Measurements from ENCODE around the gene TYRO3.

Gene TYRO3

DNA sequence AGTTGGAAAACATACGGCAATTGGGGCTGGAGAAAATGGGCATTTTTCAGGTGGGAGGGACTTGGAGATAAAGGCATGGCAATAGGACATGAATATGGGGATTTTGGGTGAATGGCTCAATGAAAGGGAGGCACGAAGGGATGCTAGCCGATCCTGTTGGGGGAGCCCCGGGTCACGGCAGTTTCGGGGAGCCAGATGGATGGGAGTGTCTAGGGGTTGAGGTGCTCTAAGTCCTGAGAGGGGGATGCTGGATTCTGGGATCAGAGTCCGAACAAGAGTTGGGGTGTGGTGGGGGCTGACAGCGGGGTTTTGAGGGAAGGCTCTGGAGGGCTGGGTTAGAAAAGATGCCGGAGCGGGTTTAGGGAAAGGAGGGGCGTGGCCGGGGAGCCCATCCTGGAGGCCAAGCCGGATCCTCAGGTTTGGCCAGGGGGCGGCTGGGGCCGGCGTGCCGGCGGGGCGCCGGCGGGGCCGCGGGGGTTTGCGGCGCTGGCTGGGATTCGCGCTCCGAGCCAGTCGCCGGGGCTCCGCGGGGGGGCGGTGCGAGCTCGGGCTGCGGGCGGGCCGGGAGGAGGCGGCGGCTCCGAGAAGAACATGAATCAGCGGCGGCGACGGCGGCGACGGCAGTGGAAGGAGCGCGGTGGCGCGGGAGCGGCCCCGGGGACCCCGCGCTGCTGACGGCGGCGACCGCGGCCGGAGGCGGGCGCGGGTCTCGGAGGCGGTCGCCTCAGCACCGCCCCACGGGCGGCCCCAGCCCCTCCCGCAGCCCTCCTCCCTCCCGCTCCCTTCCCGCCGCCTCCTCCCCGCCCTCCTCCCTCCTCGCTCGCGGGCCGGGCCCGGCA, at the start of gene TYRO3:
TYRO3 (plus strand) TSS at position 813 of the 839 bp plus-strand sequence. CDS start 46 bp downstream, outside the sequence.
- Mint-ChIP-seq H3K27me3 (peaks cover 3% of the 10 kb centered on the region), H3K27ac (peak within 1 kb of the TSS; percentile 75), H3K36me3 (no peaks in the 10 kb centered on the region), H3K9me3 (ENCODE audit: low read depth) (no peaks in the 10 kb centered on the region), H3K4me3 (peak within 1 kb of the TSS; percentile 88), H3K4me1 (ENCODE audit: low read depth) (peaks cover 15% of the 10 kb centered on the region)

DNA sequence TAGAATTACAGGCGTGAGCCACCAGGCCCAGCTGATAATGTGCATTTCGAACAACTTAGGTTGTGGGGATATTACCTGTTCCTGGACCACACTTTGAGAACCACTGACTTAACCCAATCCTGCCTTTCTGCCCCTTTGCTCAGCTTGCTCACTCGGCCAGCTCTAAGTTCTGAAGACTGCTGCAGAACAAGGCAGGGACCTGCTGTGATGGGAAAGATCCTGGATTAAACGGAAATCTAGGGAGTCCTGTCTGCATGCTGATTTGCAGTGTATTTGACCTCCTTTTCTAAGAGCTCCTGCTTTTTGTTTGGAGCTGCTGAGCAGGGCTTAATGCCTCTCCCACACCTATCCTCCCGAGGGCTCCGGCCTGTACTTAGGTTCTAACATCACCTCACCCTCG, 48.3 kb upstream of the TYRO3 start:
- H3K4me3 Mint-ChIP-seq: no peak overlapping the region

DNA sequence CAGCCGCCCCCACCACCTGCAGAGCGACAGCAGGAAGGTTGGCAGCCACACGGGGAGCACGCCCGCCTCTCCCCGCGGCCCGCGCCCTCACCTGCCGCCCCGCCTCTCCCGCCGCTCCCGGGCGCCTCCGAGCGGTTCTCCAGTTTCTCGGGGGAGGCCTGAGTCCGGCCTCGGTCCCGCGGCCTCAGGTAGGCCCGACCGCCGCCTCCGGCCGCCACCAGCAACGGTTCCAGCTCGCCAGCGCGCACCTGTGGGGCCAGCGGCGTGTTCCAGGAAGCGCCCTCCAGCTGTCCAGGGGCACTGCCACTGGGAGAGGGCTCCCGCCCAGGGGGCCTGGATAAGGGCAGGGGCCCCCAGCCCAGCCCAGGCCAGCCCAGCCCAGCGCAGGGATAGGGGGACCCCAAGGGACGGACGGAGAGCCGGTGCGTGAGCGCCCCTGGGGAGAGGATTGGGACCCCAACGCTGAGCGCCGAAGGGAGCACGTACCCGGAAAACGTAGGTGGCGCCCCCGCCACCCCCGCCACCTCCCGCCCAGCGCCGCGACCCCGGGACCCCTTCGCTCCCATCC, 47.6 kb upstream of the TYRO3 start:
- Mint-ChIP-seq H3K4me3 (no peak overlapping the region), H3K27ac (no peak overlapping the region), H3K4me1 (ENCODE audit: low read depth) (peaks cover 24% of the 10 kb centered on the region), H3K36me3 (no peaks in the 10 kb centered on the region), H3K27me3 (peaks cover 7% of the 10 kb centered on the region), H3K9me3 (ENCODE audit: low read depth) (no peaks in the 10 kb centered on the region)

More for the DNA sequence above, 48.3 kb upstream of the TYRO3 start:
- H3K4me1 Mint-ChIP-seq (ENCODE audit: low read depth): peaks cover 24% of the 10 kb centered on the region
- no peaks in the 10 kb centered on the region for H3K9me3 Mint-ChIP-seq (ENCODE audit: low read depth)
- no peaks in the 10 kb centered on the region for H3K36me3 Mint-ChIP-seq
- peaks cover 7% of the 10 kb centered on the region for H3K27me3 Mint-ChIP-seq
- no peak overlapping the region for H3K27ac Mint-ChIP-seq

DNA sequence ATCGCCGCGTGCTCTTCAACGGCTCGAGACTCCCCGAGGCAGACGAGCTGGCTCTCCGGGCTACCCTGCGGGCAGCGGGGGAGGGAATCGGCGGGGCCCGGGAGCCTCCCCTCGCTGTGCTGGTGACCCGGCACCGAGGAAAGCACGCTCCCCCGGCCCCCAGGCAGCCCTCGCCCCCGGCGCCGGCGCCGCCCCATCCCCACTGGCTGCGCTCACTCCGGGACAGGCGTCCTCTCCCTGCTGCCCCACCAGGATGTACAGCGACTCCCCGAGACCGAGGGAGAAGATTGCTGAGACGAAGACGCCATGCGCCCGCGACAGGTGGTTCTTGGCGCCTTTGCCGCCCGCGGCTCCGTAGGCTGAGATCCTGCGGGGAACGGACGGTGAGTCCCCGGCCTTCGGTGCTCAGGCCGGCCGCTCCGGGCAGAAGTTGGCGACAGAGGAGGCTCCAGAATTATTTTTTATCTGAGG, 47.1 kb upstream of the TYRO3 start:
- Mint-ChIP-seq H3K27ac (no peak overlapping the region), H3K4me3 (peak overlapping the region; percentile 77), H3K36me3 (no peaks in the 10 kb centered on the region), H3K4me1 (ENCODE audit: low read depth) (peaks cover 24% of the 10 kb centered on the region), H3K9me3 (ENCODE audit: low read depth) (no peaks in the 10 kb centered on the region), H3K27me3 (peaks cover 7% of the 10 kb centered on the region)

DNA sequence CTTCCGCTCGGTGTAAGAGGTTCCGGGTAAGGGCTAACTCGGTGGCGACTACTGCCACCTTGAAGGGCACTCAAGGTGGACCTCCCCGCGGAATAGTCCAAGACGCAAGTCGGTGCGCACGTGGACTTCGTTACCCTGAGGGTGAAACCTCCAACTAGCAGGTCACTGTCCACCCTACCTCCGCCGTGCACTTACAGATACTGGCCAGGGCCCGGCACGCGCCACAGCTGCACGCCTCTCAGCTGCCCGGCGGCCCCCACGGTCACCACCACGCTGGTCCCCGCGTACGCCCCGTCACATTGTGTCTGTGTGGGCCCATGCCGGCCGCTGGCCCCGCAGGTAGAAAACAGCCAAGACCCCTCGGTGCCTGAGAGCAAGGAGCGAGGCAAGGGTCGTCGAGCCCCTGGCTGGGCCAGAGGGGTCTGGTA, 46.5 kb upstream of the TYRO3 start:
- H3K27ac Mint-ChIP-seq: no peak overlapping the region
- no peaks in the 10 kb centered on the region for H3K36me3 Mint-ChIP-seq
- H3K4me3 Mint-ChIP-seq: peak overlapping the region; percentile 77
- peaks cover 24% of the 10 kb centered on the region for H3K4me1 Mint-ChIP-seq (ENCODE audit: low read depth)
- H3K27me3 Mint-ChIP-seq: peaks cover 7% of the 10 kb centered on the region
- no peaks in the 10 kb centered on the region for H3K9me3 Mint-ChIP-seq (ENCODE audit: low read depth)

DNA sequence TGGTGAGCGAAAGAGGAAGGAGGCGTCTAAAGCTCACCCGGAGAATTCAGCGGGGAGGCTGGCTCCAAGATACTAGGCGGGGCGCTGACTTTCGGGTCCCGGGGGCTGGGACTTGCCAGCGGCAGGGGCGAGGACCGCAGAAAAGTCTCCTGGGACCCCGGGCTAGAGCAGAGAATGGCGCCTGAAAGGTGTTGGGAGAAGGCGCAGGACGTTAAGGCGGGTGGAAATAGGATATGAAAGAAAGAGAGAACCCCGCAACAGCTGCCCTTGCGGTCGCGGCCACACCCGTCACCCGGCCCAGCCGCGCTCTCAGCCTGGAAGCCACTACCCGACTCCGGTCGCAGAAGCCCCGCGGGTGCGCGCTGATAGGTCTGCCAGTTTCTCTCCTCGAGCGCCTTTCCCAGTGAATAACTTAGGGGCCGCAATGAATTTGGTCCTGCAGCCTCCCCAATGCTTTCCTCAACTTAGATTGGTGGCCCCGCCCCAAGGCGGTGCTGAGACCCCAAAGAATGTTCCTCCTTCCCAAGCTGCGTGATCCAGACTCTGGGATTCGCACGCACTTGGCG, 46.0 kb upstream of the TYRO3 start:
- no peak overlapping the region for H3K27ac Mint-ChIP-seq
- no peaks in the 10 kb centered on the region for H3K9me3 Mint-ChIP-seq (ENCODE audit: low read depth)
- peaks cover 7% of the 10 kb centered on the region for H3K27me3 Mint-ChIP-seq
- peak overlapping the region; percentile 77 for H3K4me3 Mint-ChIP-seq
- peaks cover 24% of the 10 kb centered on the region for H3K4me1 Mint-ChIP-seq (ENCODE audit: low read depth)
- peaks cover 3% of the 10 kb centered on the region for H3K36me3 Mint-ChIP-seq

DNA sequence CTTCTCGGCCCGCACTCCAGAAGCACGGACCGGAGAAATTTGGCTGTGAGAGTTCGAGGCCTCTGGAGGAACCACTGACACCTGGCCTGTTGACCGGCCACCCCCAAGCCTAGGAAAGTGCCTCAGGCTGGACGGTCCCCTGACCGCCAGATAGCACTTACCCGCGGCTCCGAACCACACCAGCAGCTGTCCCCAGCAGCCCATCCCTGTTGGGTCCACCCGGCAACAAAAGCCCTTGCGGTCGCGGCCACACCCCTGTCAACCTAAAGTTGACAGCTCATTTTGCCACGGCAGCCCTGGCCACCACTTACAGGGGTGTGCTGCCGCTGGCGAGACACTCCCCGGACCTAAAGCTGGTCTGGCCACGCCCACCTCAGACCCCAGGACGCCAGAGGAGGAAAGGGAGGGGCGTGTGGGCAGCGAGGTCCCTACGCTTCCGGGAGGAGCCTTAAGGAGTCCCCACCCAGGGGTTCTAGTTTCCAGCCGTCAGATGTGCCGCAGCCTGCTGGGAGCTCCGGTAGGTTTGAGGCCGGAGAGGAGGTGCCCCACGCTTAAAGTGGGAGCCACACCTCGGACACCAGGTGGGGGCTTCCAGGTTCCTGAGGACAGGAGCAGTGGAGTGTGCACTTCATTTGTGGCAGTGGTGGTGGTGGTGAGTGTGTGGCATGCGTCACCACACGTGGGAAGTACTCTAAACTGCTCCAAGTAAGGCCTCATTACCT, 45.3 kb upstream of the TYRO3 start, which contains the start of gene LTK:
LTK (minus strand) TSS at position 322 of the 722 bp plus-strand sequence; CDS start at position 204, 118 bp downstream.
- Mint-ChIP-seq H3K4me1 (ENCODE audit: low read depth) (peaks cover 24% of the 10 kb centered on the region), H3K27ac (no peak within 1 kb of the TSS), H3K36me3 (peaks cover 3% of the 10 kb centered on the region), H3K4me3 (peak within 1 kb of the TSS; percentile 77), H3K27me3 (peaks cover 7% of the 10 kb centered on the region), H3K9me3 (ENCODE audit: low read depth) (no peaks in the 10 kb centered on the region)

DNA sequence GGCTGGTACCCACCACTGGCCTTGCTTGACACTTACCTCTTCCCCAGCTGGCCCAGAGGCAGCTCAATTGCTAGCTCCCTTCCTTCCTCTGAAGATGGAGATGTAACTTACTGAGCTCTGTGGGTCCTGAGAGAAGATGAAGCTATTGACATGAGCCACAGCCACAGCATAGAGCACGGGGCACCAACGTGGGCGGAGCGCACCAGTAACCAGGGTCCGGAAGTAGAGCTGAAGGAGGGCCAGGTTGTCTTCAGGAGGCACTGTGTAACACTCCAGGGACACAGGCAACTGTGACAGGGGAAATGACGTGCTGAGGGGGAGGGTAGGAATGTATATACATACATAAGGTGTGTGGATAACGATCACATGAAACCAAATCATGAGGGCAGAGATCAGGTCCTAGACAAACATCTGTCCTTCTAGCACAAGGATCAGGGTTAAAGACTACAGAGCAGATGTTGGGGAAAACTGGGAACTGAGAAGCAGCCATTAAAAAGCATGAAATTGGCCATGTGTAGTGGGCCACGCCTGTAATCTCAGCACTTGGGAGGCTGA, 41.0 kb upstream of the TYRO3 start:
- no peaks in the 10 kb centered on the region for H3K27me3 Mint-ChIP-seq
- H3K27ac Mint-ChIP-seq: no peak overlapping the region
- H3K4me1 Mint-ChIP-seq (ENCODE audit: low read depth): peaks cover 14% of the 10 kb centered on the region
- H3K36me3 Mint-ChIP-seq: peaks cover 3% of the 10 kb centered on the region
- H3K9me3 Mint-ChIP-seq (ENCODE audit: low read depth): no peaks in the 10 kb centered on the region
- H3K4me3 Mint-ChIP-seq: no peak overlapping the region

DNA sequence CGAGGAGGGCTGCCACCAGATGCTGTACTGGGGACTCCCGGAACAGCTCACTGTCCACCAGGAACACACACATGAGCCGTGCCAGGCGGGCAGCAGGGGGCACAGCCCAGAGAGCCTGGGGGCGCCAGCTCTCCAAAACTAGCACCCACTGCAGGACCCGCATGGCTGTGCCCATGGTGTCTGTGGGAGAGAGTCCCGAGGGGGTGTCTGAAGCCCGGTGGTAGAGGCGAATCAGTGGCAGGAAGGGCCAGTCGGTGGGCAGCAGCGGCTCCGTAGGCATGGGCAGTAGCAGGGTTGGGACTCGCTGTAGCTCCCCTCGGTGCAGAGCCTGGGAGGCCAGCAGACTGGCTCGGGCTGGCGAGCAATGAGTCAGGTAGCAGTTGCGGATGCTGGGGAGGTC, 38.4 kb upstream of the TYRO3 start:
- no peak overlapping the region for H3K27ac Mint-ChIP-seq
- no peaks in the 10 kb centered on the region for H3K9me3 Mint-ChIP-seq (ENCODE audit: low read depth)
- H3K4me1 Mint-ChIP-seq (ENCODE audit: low read depth): no peaks in the 10 kb centered on the region
- H3K27me3 Mint-ChIP-seq: no peaks in the 10 kb centered on the region
- H3K4me3 Mint-ChIP-seq: no peak overlapping the region
- peaks cover 3% of the 10 kb centered on the region for H3K36me3 Mint-ChIP-seq

DNA sequence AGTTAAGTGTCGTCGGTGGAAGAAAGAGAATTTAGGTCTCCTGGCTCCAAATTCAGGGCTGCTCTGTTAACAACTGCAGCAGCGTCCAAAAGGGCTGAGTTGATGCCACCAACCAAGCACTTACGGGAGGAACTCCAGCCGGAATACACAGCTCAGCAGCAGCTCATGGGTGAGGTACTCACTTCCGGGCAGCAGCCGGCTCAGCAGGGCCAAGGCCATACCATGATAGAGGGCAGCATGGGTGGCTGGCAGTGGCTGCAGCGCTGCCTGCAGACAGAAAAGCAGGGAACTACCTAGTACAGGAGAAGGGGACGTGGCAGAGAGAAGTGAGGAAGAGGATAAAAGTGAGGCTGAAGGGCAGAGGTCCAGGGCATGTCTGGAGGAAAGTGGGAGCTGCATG, 37.4 kb upstream of the TYRO3 start:
- no peaks in the 10 kb centered on the region for H3K27me3 Mint-ChIP-seq
- no peaks in the 10 kb centered on the region for H3K9me3 Mint-ChIP-seq (ENCODE audit: low read depth)
- no peak overlapping the region for H3K4me3 Mint-ChIP-seq
- peaks cover 3% of the 10 kb centered on the region for H3K36me3 Mint-ChIP-seq
- no peaks in the 10 kb centered on the region for H3K4me1 Mint-ChIP-seq (ENCODE audit: low read depth)
- H3K27ac Mint-ChIP-seq: no peak overlapping the region

DNA sequence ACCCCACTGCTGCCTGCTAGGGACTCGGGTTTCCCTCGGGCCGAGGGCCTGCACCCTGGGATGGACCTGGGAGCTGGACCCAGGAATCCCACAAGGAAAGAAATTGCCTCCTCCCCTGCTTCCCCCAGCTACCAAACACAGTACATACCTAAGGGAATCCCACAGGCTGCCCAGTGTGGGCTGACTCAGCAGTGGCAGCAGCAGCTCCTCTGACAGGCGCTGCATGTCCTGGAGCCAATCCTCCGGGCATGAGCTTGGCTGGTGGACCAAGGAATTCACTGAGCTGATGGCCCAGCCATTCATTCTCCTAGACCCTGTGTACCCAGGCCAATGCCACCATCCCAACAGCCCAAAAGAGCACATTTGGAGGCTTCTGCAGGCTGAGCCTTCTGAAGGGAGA, 35.9 kb upstream of the TYRO3 start:
- Mint-ChIP-seq H3K27me3 (no peaks in the 10 kb centered on the region), H3K4me3 (no peak overlapping the region), H3K27ac (no peak overlapping the region), H3K4me1 (ENCODE audit: low read depth) (no peaks in the 10 kb centered on the region), H3K9me3 (ENCODE audit: low read depth) (no peaks in the 10 kb centered on the region), H3K36me3 (peaks cover 2% of the 10 kb centered on the region)

DNA sequence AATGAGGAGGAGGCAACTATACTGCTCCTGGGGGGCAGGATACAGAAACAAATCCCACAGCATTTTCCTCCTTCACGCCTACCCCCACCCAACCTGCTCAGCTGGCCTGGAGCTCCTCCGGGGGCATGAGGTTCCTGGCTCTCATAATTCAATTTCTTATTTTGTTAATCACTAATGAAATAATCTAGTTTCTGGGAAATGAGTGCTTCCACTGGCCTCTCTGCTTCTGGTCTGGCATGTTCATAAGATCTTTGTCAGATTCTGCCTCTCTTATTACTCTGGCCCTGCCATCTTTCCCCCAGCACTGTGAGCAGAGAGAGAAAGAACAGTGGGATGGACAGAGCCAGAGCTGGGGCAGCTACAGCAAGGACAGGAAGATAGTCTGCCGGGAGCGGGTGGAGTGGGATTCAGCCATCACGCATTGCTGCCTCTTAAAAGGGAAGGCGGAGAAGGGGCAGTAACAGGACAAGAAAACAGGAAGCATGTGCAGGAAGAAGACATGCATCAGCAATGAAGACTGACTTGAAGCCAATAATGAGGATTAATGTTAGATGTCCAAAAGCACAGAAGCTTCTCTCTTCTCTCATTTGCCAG, 28.6 kb upstream of the TYRO3 start:
- Mint-ChIP-seq H3K4me3 (no peak overlapping the region), H3K27me3 (no peaks in the 10 kb centered on the region), H3K36me3 (peaks cover 15% of the 10 kb centered on the region), H3K4me1 (ENCODE audit: low read depth) (no peaks in the 10 kb centered on the region), H3K9me3 (ENCODE audit: low read depth) (no peaks in the 10 kb centered on the region), H3K27ac (no peak overlapping the region)

DNA sequence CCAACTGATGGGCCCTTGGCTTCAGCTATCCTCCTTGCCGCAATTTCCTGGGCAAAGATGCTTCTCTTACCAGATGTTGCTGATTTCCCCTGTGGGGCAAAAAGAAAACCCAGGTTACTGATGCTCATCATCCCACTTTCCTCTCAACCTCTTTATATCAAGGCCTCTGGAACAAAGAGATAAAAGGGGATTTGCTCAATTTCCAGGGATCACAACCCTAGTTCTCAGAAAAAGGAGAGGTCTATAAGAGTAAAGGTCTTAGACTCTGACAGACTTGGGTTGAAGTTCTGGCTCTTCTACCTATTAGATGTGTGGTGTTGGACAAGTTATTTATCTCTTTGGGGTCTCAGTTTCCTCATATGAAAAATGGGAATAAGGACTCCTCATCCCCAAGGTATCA, 23.5 kb upstream of the TYRO3 start:
- Mint-ChIP-seq H3K27me3 (no peaks in the 10 kb centered on the region), H3K9me3 (ENCODE audit: low read depth) (no peaks in the 10 kb centered on the region), H3K27ac (no peak overlapping the region), H3K4me3 (no peak overlapping the region), H3K36me3 (peaks cover 6% of the 10 kb centered on the region), H3K4me1 (ENCODE audit: low read depth) (peaks cover 4% of the 10 kb centered on the region)

DNA sequence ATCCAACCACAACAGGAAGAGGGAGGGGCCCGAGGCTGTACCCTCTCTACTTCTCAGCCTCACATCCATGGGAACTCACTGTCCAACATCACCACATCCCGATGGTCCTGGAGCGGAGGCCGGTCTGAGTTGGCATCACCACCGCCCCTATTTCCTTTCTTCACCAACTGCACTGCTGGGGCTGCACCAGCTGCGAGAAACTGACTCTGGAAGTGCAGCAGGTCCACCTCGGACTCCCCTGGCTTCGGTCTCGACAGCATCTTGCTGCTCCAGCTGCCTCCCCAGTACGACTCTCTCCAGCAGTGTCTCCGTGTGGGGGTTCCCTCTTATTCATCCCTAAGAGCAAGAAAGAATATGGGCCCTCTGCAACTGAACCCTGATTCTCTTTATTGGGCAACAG, 22.1 kb upstream of the TYRO3 start:
- H3K9me3 Mint-ChIP-seq (ENCODE audit: low read depth): no peaks in the 10 kb centered on the region
- H3K27me3 Mint-ChIP-seq: no peaks in the 10 kb centered on the region
- H3K27ac Mint-ChIP-seq: no peak overlapping the region

More for the DNA sequence above, 22.1 kb upstream of the TYRO3 start:
- H3K4me3 Mint-ChIP-seq: no peak overlapping the region
- H3K36me3 Mint-ChIP-seq: peaks cover 6% of the 10 kb centered on the region
- peaks cover 4% of the 10 kb centered on the region for H3K4me1 Mint-ChIP-seq (ENCODE audit: low read depth)
